Measurements from ENCODE around the gene AFDN.

- TF ChIP-seq CTCF (IDR thresholded peaks at IDR 0.05) (no peak), POLR2A (IDR thresholded peaks at IDR 0.05) (no peak), POLR2AphosphoS5 (IDR thresholded peaks at IDR 0.05) (no peak)
Observed at GRCh38 chr6:167953551-167953950, 126.8 kb downstream of the AFDN start.
